Anterior cingulate cortex (tissue), 58 donors: ENCODE measurements around the gene HSP90AB1.

Experiments used
- DNase-seq, 58 donors: peaks; one replicate each; lab custom pipeline; 2025; lab: John Stamatoyannopoulos, UW

HSP90AB1 gene

DNA sequence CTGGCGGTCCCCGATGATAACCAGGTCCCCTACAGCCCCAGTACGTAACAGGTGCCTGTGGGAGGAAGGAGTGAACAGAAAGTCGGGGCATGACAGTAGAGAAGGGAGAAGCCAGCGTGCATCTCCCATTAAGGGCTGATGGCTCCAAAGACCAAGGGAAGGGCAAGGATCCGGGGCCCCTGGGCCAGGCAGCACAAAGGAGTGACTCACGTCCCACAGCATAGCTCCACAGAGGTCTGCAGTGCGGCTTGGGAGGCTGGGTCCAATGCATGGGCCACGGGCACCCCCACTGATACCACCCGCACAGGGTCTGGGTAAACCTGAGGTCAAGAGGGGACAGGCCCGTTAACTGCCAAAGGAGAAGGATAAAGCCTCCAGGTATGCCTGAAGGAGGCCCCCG lies 56.0 kb downstream of the HSP90AB1 start:
- no peak for DNase-seq
